OCI-LY3 (cell line): ENCODE measurements around the gene APOBEC3F.

ENCODE experiments used
- EZH2phosphoT487 ChIP-seq: fragments of 200-600 bp; shearing (Covaris generic); IDR thresholded peaks from 2 replicates; pipeline ENCODE4 v1.6.1; 2018; ENCODE audit warnings: antibody characterized with exemption, mixed run types, low read depth
- TF ChIP-seq, protein P1 (sequence below): fragments of 200-600, 300-600 bp; sonication (generic); IDR thresholded peaks from 2 replicates; pipeline ENCODE4 v1.5.1; 2014; ENCODE audit warnings: antibody characterized with exemption, low read length, low read depth

- TF ChIP-seq, protein P1, sequence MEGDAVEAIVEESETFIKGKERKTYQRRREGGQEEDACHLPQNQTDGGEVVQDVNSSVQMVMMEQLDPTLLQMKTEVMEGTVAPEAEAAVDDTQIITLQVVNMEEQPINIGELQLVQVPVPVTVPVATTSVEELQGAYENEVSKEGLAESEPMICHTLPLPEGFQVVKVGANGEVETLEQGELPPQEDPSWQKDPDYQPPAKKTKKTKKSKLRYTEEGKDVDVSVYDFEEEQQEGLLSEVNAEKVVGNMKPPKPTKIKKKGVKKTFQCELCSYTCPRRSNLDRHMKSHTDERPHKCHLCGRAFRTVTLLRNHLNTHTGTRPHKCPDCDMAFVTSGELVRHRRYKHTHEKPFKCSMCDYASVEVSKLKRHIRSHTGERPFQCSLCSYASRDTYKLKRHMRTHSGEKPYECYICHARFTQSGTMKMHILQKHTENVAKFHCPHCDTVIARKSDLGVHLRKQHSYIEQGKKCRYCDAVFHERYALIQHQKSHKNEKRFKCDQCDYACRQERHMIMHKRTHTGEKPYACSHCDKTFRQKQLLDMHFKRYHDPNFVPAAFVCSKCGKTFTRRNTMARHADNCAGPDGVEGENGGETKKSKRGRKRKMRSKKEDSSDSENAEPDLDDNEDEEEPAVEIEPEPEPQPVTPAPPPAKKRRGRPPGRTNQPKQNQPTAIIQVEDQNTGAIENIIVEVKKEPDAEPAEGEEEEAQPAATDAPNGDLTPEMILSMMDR: peak; percentile 16; the same call in 1 of the 2 replicates
- TF ChIP-seq EZH2phosphoT487: no peak
Measured at GRCh38 chr22:39068033-39068785, 27.5 kb downstream of the APOBEC3F start.
